GM23338 (cell line): ENCODE results near the gene PAGR1.

Source experiments
- CREB1 ChIP-seq: fragments of 250-450 bp; sonication (Bioruptor Pico); IDR thresholded peaks from 2 replicates; pipeline ENCODE4 v1.5.0; 2020; ENCODE audit warnings: low read depth, mild to moderate bottlenecking, moderate library complexity
- EZH2 ChIP-seq: fragments of 200-600 bp; sonication (generic); IDR thresholded peaks from one replicate; pipeline ENCODE4 v1.8.0; 2017; ENCODE audit warnings: antibody characterized with exemption, mild to moderate bottlenecking, low read depth; ENCODE audit not compliant: unreplicated experiment
- EZH2phosphoT487 ChIP-seq: fragments of 200-600 bp; sonication (generic); IDR thresholded peaks from one replicate; pipeline ENCODE4 v1.8.1; 2018; ENCODE audit warnings: antibody characterized with exemption; ENCODE audit not compliant: unreplicated experiment
- JUNB ChIP-seq: IDR thresholded peaks from one replicate; pipeline ENCODE4 v1.6.1; 2016; ENCODE audit warnings: antibody characterized with exemption; ENCODE audit not compliant: unreplicated experiment
- POLR2AphosphoS5 ChIP-seq: IDR thresholded peaks from 2 replicates; pipeline ENCODE4 v1.6.1; 2016; ENCODE audit warnings: antibody characterized with exemption, low read depth
- STAT1 ChIP-seq: IDR thresholded peaks from one replicate; pipeline ENCODE4 v1.6.1; 2016; ENCODE audit warnings: antibody characterized with exemption; ENCODE audit not compliant: unreplicated experiment
- TF ChIP-seq, protein P1 (sequence below), 2 experiments: fragments of 200-600 bp in 1 of 2; sonication (generic) in 1 of 2; conservative IDR thresholded peaks; 2 replicates each; pipeline versions ENCODE4 v1.5.1 to v1.6.1; 2016 to 2017; ENCODE audit warnings: antibody characterized with exemption in 2 of 2, low read depth in 2 of 2, mild to moderate bottlenecking in 2 of 2, moderate library complexity in 1 of 2
- TF ChIP-seq, protein P2 (sequence below): fragments of 250-450 bp; sonication (Bioruptor Pico); IDR thresholded peaks from 2 replicates; pipeline ENCODE4 v1.5.0; 2020; ENCODE audit warnings: mild to moderate bottlenecking, moderate library complexity
- TF ChIP-seq, protein P3 (sequence below): IDR thresholded peaks from 2 replicates; pipeline ENCODE4 v1.6.1; 2016; ENCODE audit warnings: antibody characterized with exemption
- TF ChIP-seq, protein P4 (sequence below): IDR thresholded peaks from one replicate; pipeline ENCODE4 v1.6.1; 2018; ENCODE audit warnings: antibody characterized with exemption; ENCODE audit not compliant: unreplicated experiment

DNA sequence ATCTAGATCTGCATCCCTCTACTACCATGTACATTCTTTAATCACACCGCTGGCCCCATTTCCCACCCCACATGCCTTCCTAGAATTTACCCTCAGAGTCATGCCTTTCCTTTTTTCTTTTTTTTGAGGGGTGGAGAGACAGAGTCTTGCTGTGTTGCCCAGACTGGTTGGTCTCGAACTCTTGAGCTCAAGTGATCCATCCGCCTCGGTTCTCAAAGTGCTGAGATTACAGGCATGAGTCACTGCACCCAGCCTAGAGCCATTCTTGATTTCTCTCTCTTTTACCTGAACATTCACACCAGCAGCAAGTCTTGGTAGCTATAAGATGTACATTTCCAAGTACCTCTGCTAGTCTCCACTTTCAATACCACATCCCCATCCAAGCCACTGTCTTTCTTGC, 2.1 kb downstream of the PAGR1 start:
- TF ChIP-seq, protein P1, sequence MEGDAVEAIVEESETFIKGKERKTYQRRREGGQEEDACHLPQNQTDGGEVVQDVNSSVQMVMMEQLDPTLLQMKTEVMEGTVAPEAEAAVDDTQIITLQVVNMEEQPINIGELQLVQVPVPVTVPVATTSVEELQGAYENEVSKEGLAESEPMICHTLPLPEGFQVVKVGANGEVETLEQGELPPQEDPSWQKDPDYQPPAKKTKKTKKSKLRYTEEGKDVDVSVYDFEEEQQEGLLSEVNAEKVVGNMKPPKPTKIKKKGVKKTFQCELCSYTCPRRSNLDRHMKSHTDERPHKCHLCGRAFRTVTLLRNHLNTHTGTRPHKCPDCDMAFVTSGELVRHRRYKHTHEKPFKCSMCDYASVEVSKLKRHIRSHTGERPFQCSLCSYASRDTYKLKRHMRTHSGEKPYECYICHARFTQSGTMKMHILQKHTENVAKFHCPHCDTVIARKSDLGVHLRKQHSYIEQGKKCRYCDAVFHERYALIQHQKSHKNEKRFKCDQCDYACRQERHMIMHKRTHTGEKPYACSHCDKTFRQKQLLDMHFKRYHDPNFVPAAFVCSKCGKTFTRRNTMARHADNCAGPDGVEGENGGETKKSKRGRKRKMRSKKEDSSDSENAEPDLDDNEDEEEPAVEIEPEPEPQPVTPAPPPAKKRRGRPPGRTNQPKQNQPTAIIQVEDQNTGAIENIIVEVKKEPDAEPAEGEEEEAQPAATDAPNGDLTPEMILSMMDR (conservative IDR thresholded peaks at IDR 0.05; ENCODE audit: low read depth in 2 of 2) = no peak
- TF ChIP-seq EZH2phosphoT487 (no peak), STAT1 (no peak), POLR2AphosphoS5 (no peak), EZH2 (no peak), CREB1 (CRISPR knock-in tag) (no peak), JUNB (no peak)
- TF ChIP-seq, protein P2, sequence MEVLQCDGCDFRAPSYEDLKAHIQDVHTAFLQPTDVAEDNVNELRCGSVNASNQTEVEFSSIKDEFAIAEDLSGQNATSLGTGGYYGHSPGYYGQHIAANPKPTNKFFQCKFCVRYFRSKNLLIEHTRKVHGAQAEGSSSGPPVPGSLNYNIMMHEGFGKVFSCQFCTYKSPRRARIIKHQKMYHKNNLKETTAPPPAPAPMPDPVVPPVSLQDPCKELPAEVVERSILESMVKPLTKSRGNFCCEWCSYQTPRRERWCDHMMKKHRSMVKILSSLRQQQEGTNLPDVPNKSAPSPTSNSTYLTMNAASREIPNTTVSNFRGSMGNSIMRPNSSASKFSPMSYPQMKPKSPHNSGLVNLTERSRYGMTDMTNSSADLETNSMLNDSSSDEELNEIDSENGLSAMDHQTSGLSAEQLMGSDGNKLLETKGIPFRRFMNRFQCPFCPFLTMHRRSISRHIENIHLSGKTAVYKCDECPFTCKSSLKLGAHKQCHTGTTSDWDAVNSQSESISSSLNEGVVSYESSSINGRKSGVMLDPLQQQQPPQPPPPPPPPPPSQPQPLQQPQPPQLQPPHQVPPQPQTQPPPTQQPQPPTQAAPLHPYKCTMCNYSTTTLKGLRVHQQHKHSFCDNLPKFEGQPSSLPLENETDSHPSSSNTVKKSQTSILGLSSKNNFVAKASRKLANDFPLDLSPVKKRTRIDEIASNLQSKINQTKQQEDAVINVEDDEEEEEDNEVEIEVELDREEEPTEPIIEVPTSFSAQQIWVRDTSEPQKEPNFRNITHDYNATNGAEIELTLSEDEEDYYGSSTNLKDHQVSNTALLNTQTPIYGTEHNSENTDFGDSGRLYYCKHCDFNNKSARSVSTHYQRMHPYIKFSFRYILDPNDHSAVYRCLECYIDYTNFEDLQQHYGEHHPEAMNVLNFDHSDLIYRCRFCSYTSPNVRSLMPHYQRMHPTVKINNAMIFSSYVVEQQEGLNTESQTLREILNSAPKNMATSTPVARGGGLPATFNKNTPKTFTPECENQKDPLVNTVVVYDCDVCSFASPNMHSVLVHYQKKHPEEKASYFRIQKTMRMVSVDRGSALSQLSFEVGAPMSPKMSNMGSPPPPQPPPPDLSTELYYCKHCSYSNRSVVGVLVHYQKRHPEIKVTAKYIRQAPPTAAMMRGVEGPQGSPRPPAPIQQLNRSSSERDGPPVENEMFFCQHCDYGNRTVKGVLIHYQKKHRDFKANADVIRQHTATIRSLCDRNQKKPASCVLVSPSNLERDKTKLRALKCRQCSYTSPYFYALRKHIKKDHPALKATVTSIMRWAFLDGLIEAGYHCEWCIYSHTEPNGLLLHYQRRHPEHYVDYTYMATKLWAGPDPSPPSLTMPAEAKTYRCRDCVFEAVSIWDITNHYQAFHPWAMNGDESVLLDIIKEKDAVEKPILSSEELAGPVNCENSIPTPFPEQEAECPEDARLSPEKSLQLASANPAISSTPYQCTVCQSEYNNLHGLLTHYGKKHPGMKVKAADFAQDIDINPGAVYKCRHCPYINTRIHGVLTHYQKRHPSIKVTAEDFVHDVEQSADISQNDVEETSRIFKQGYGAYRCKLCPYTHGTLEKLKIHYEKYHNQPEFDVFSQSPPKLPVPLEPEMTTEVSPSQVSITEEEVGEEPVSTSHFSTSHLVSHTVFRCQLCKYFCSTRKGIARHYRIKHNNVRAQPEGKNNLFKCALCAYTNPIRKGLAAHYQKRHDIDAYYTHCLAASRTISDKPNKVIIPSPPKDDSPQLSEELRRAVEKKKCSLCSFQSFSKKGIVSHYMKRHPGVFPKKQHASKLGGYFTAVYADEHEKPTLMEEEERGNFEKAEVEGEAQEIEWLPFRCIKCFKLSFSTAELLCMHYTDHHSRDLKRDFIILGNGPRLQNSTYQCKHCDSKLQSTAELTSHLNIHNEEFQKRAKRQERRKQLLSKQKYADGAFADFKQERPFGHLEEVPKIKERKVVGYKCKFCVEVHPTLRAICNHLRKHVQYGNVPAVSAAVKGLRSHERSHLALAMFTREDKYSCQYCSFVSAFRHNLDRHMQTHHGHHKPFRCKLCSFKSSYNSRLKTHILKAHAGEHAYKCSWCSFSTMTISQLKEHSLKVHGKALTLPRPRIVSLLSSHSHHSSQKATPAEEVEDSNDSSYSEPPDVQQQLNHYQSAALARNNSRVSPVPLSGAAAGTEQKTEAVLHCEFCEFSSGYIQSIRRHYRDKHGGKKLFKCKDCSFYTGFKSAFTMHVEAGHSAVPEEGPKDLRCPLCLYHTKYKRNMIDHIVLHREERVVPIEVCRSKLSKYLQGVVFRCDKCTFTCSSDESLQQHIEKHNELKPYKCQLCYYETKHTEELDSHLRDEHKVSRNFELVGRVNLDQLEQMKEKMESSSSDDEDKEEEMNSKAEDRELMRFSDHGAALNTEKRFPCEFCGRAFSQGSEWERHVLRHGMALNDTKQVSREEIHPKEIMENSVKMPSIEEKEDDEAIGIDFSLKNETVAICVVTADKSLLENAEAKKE (CRISPR knock-in tag) = no peak
- TF ChIP-seq, protein P3, sequence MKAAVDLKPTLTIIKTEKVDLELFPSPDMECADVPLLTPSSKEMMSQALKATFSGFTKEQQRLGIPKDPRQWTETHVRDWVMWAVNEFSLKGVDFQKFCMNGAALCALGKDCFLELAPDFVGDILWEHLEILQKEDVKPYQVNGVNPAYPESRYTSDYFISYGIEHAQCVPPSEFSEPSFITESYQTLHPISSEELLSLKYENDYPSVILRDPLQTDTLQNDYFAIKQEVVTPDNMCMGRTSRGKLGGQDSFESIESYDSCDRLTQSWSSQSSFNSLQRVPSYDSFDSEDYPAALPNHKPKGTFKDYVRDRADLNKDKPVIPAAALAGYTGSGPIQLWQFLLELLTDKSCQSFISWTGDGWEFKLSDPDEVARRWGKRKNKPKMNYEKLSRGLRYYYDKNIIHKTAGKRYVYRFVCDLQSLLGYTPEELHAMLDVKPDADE = no peak
- TF ChIP-seq, protein P4, sequence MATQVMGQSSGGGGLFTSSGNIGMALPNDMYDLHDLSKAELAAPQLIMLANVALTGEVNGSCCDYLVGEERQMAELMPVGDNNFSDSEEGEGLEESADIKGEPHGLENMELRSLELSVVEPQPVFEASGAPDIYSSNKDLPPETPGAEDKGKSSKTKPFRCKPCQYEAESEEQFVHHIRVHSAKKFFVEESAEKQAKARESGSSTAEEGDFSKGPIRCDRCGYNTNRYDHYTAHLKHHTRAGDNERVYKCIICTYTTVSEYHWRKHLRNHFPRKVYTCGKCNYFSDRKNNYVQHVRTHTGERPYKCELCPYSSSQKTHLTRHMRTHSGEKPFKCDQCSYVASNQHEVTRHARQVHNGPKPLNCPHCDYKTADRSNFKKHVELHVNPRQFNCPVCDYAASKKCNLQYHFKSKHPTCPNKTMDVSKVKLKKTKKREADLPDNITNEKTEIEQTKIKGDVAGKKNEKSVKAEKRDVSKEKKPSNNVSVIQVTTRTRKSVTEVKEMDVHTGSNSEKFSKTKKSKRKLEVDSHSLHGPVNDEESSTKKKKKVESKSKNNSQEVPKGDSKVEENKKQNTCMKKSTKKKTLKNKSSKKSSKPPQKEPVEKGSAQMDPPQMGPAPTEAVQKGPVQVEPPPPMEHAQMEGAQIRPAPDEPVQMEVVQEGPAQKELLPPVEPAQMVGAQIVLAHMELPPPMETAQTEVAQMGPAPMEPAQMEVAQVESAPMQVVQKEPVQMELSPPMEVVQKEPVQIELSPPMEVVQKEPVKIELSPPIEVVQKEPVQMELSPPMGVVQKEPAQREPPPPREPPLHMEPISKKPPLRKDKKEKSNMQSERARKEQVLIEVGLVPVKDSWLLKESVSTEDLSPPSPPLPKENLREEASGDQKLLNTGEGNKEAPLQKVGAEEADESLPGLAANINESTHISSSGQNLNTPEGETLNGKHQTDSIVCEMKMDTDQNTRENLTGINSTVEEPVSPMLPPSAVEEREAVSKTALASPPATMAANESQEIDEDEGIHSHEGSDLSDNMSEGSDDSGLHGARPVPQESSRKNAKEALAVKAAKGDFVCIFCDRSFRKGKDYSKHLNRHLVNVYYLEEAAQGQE = no peak
